Smooth muscle cell (in vitro differentiated cells): ENCODE measurements around the gene GJB4. TPM values are rescaled to one million over a fixed set of nuclear protein-coding genes. Genes with fewer than 3 reads are reported as not detected.
"Not testable (repeated sequence)": the region's sequence is repeated elsewhere in the genome, so short reads cannot be mapped to it uniquely, and the experiment has no call there.

Experiments
- DNase-seq: peaks from one replicate; lab custom pipeline; 2025; ENCODE audit not compliant: unreplicated experiment; lab: John Stamatoyannopoulos, UW
- H2AFZ ChIP-seq: fragments of 200-600 bp; sonication (generic); 2 replicates; pipeline ENCODE4 v1.6.0; 2016; ENCODE audit warnings: antibody characterized with exemption, low read depth, mild to moderate bottlenecking
- H3F3A ChIP-seq: fragments of 200-600 bp; sonication (generic); 2 replicates; pipeline ENCODE4 v1.6.0; 2017; ENCODE audit warnings: antibody characterized with exemption, low read depth
- H3K27ac ChIP-seq: fragments of 200-600 bp; sonication (generic); 2 replicates; pipeline ENCODE4 v1.5.1; 2016; ENCODE audit warnings: low read depth, mild to moderate bottlenecking
- H3K27me3 ChIP-seq: fragments of 200-600 bp; sonication (generic); 2 replicates; pipeline ENCODE4 v1.6.1; 2016; ENCODE audit warnings: low read depth, mild to moderate bottlenecking
- H3K36me3 ChIP-seq: fragments of 200-600 bp; sonication (generic); 2 replicates; pipeline ENCODE4 v1.5.1; 2016; ENCODE audit warnings: low read depth
- H3K4me1 ChIP-seq: fragments of 200-600 bp; sonication (generic); 2 replicates; pipeline ENCODE4 v1.5.1; 2016; ENCODE audit warnings: low read depth
- H3K4me2 ChIP-seq: fragments of 200-600 bp; sonication (generic); 2 replicates; pipeline ENCODE4 v1.6.0; 2016; ENCODE audit warnings: mild to moderate bottlenecking
- H3K4me3 ChIP-seq: fragments of 200-600 bp; sonication (generic); 2 replicates; pipeline ENCODE4 v1.5.1; 2016; ENCODE audit warnings: mild to moderate bottlenecking
- H3K79me2 ChIP-seq: fragments of 200-600 bp; sonication (generic); 2 replicates; pipeline ENCODE4 v1.6.0; 2016; ENCODE audit warnings: low read depth, mild to moderate bottlenecking
- H3K9ac ChIP-seq: fragments of 200-600 bp; sonication (generic); 2 replicates; pipeline ENCODE4 v1.6.0; 2016; ENCODE audit warnings: low read depth
- H3K9me3 ChIP-seq: fragments of 200-600 bp; sonication (generic); replicated peaks from 2 replicates; pipeline ENCODE4 v1.5.1; 2016; ENCODE audit warnings: low read depth
- H4K20me1 ChIP-seq: fragments of 200-600 bp; sonication (generic); 2 replicates; pipeline ENCODE4 v1.6.0; 2016; ENCODE audit warnings: low read depth
- CTCF ChIP-seq: fragments of 200-600 bp; sonication (generic); IDR thresholded peaks from 2 replicates; pipeline ENCODE4 v1.5.1; 2017; ENCODE audit warnings: borderline replicate concordance, mild to moderate bottlenecking, antibody characterized with exemption; ENCODE audit not compliant: insufficient read depth, poor library complexity, severe bottlenecking
- WGBS: methylation state at CpG from one replicate; pipeline ENCODE4 v1.1.7; 2016; ENCODE audit warnings: low lambda C conversion rate; 5-methylcytosine and 5-hydroxymethylcytosine counted together
- polyA plus RNA-seq: library from polyadenylated mRNA; unstranded; fragments of >200 nt; fragmentation: Nextera tagmentation; extraction: Ambion mirVana; gene quantifications from 2 replicates; pipeline ENCODE4 v1.2.1, GENCODE V29; 2016
- total RNA-seq: library from RNA; depleted of rRNA; stranded (reverse); fragments of >200 nt; gene quantifications from 2 replicates; pipeline ENCODE4 v1.2.3, GENCODE V29; 2014

Gene GJB4
- total and polyA plus RNA-seq, 2 experiments from 2014 or later, result 0.67 TPM; not detected in 1

GRCh38 chr1:34730485-34730884 lies 29.1 kb upstream of the GJB4 start:
- H4K20me1 ChIP-seq, result no peaks in the 10 kb centered on the region
- H3F3A ChIP-seq, result no peaks in the 10 kb centered on the region
- H3K9me3 ChIP-seq, result no peaks in the 10 kb centered on the region
- no peak overlapping the region for H3K9ac ChIP-seq
- WGBS, result 78% methylated on average over 5 of the region's 5 CpGs
- H3K4me3 ChIP-seq, result no peak overlapping the region
- peaks cover 14% of the 10 kb centered on the region for H3K27me3 ChIP-seq
- no peak overlapping the region for H3K4me2 ChIP-seq
- TF ChIP-seq CTCF, result no peak
- DNase-seq, result no peak
- no peaks in the 10 kb centered on the region for H3K4me1 ChIP-seq
- no peaks in the 10 kb centered on the region for H3K36me3 ChIP-seq
- no peaks in the 10 kb centered on the region for H3K79me2 ChIP-seq
- H2AFZ ChIP-seq, result no peak overlapping the region
- no peak overlapping the region for H3K27ac ChIP-seq

GRCh38 chr1:34732831-34733230 lies 26.7 kb upstream of the GJB4 start:
- H3K4me2 ChIP-seq, H3K27ac ChIP-seq: not testable (repeated sequence)
- WGBS, result 75% methylated on average over 7 of the region's 7 CpGs

GRCh38 chr1:34736692-34737091 lies 22.8 kb upstream of the GJB4 start:
- H3K79me2 ChIP-seq, result no peaks in the 10 kb centered on the region
- DNase-seq, result no peak
- WGBS, result 97% methylated on average over 10 of the region's 10 CpGs
- no peaks in the 10 kb centered on the region for H4K20me1 ChIP-seq
- H3K27ac ChIP-seq, result no peak overlapping the region
- H3F3A ChIP-seq, result no peaks in the 10 kb centered on the region
- H3K4me3 ChIP-seq, result no peak overlapping the region
- peaks cover 4% of the 10 kb centered on the region for H3K27me3 ChIP-seq
- no peak overlapping the region for H3K4me2 ChIP-seq
- no peak overlapping the region for H2AFZ ChIP-seq
- no peaks in the 10 kb centered on the region for H3K36me3 ChIP-seq
- no peaks in the 10 kb centered on the region for H3K9me3 ChIP-seq
- no peak for TF ChIP-seq CTCF
- H3K9ac ChIP-seq, result no peak overlapping the region
- peaks cover 3% of the 10 kb centered on the region for H3K4me1 ChIP-seq

More at GRCh38 chr1:34732831-34733230, 26.7 kb upstream of the GJB4 start:
- not testable (repeated sequence) for H3K9ac ChIP-seq, H3K27me3 ChIP-seq, H3K4me3 ChIP-seq, H3F3A ChIP-seq, H3K79me2 ChIP-seq, H3K4me1 ChIP-seq, H2AFZ ChIP-seq, H3K9me3 ChIP-seq, H3K36me3 ChIP-seq, H4K20me1 ChIP-seq, DNase-seq

- H3K27ac ChIP-seq, H3K36me3 ChIP-seq, H3K9ac ChIP-seq, H3K4me2 ChIP-seq, H3F3A ChIP-seq, H3K79me2 ChIP-seq, H2AFZ ChIP-seq, DNase-seq, H3K27me3 ChIP-seq, H3K4me1 ChIP-seq, H3K9me3 ChIP-seq, H4K20me1 ChIP-seq, H3K4me3 ChIP-seq: not testable (repeated sequence)
- WGBS, result 90% methylated on average over 12 of the region's 12 CpGs
Measured at GRCh38 chr1:34737236-34737635, 22.3 kb upstream of the GJB4 start.

GRCh38 chr1:34739613-34740012 lies 19.9 kb upstream of the GJB4 start:
- Histone ChIP-seq H3K4me1 (peaks cover 3% of the 10 kb centered on the region), H4K20me1 (no peaks in the 10 kb centered on the region), H3K36me3 (no peaks in the 10 kb centered on the region), H3K27ac (no peak overlapping the region), H2AFZ (no peak overlapping the region), H3K4me3 (no peak overlapping the region), H3K27me3 (peaks cover 1% of the 10 kb centered on the region), H3K9ac (no peak overlapping the region), H3K79me2 (no peaks in the 10 kb centered on the region), H3K9me3 (no peaks in the 10 kb centered on the region), H3F3A (no peaks in the 10 kb centered on the region), H3K4me2 (no peak overlapping the region)
- DNase-seq, result no peak
- TF ChIP-seq CTCF, result no peak
- WGBS, result 64% methylated on average over 3 of the region's 3 CpGs
